Mucosa of descending colon (tissue), 3 donors: Measurements from ENCODE around the gene ADRA2A. TPM values are rescaled to one million over a fixed set of nuclear protein-coding genes. Genes with fewer than 3 reads are reported as not detected.

ENCODE experiments used
- ATAC-seq: fragments of 200-7000 bp; cut with Tn5 transposase; one replicate; pipeline ENCODE4 v1.9.1; 2020; ENCODE audit warnings: mild to moderate bottlenecking, moderate library complexity
- DNase-seq, 3 donors: peaks; one replicate each; pipeline ENCODE4 v3.0.0-alpha.2; 2020
- H3K36me3 ChIP-seq: fragments of 200-600 bp; one replicate; pipeline ENCODE4 v1.8.0; 2021; ENCODE audit warnings: low read depth, mild to moderate bottlenecking
- H3K4me1 ChIP-seq: fragments of 200-600 bp; one replicate; pipeline ENCODE4 v1.8.0; 2021; ENCODE audit warnings: low read depth, mild to moderate bottlenecking
- H3K4me3 ChIP-seq: fragments of 200-600 bp; one replicate; pipeline ENCODE4 v1.8.0; 2021; ENCODE audit warnings: mild to moderate bottlenecking
- H3K9me3 ChIP-seq: fragments of 200-600 bp; one replicate; pipeline ENCODE4 v1.8.0; 2021; ENCODE audit warnings: mild to moderate bottlenecking
- CTCF ChIP-seq: fragments of 200-600 bp; IDR thresholded peaks from one replicate; pipeline ENCODE4 v1.8.0; 2022; ENCODE audit warnings: antibody characterized with exemption, mild to moderate bottlenecking
- intact Hi-C, 2 donors: fragments of 100-400 bp; cut with DNase I in 1 of 2; cut with micrococcal nuclease in 1 of 2; formaldehyde crosslinking; loops; one replicate each; pipeline versions ENCODE4 v1.11.0 to v1.11.1; 2022; cut with DNase I, micrococcal nuclease
- total RNA-seq, 3 donors: library from RNA; stranded (reverse); fragmentation: NEBNext Ultra II Directional in 2 of 3; extraction: Animal tissue kit (Norgen Biotek cat#: 25700) in 2 of 3; gene quantifications; one replicate each; pipeline versions ENCODE4 v1.2.1 to v1.2.4, GENCODE V29; 2021 to 2023
- donor health status: DM: no; HTN: no; CAD: no; lungs with moderate emphysema.
- donor health status: DM: no; HTN: no; CAD: no.
- donor health status: DM: no; HTN: yes; CAD: no.

ADRA2A gene
- total RNA-seq, 3 donors from 2014 or later, result 10.9 to 16.2 (median 12.8) TPM

GRCh38 chr10:111116762-111117445 is 40.1 kb downstream of the ADRA2A start:
- no peak for TF ChIP-seq CTCF
- Histone ChIP-seq H3K9me3 (no peaks in the 10 kb centered on the region), H3K4me3 (no peak overlapping the region), H3K36me3 (no peaks in the 10 kb centered on the region), H3K4me1 (no peaks in the 10 kb centered on the region)
- ATAC-seq, result peak; percentile 91
- peak; percentile 23 to 77 (median 49) for DNase-seq
- intact Hi-C loops, result no loop called here

GRCh38 chr10:111117528-111118277 is 40.9 kb downstream of the ADRA2A start:
- H3K4me1 ChIP-seq, result no peaks in the 10 kb centered on the region
- no peak overlapping the region for H3K4me3 ChIP-seq
- TF ChIP-seq CTCF, result no peak
- no peaks in the 10 kb centered on the region for H3K9me3 ChIP-seq
- intact Hi-C loops, result no loop called here
- DNase-seq, result no peak
- ATAC-seq, result no peak
- no peaks in the 10 kb centered on the region for H3K36me3 ChIP-seq

- no peaks in the 10 kb centered on the region for H3K9me3 ChIP-seq
- intact Hi-C loops, result no loop called here
- H3K36me3 ChIP-seq, result no peaks in the 10 kb centered on the region
- H3K4me1 ChIP-seq, result no peaks in the 10 kb centered on the region
- H3K4me3 ChIP-seq, result no peak overlapping the region
- DNase-seq (no peak), ATAC-seq (no peak)
- no peak for TF ChIP-seq CTCF
Measured at GRCh38 chr10:111118758-111119157, 41.9 kb downstream of the ADRA2A start.

GRCh38 chr10:111119637-111120036 is 42.8 kb downstream of the ADRA2A start:
- intact Hi-C loops, result no loop called here
- no peak for ATAC-seq
- Histone ChIP-seq H3K4me3 (no peak overlapping the region), H3K36me3 (no peaks in the 10 kb centered on the region), H3K9me3 (no peaks in the 10 kb centered on the region), H3K4me1 (no peaks in the 10 kb centered on the region)
- no peak for TF ChIP-seq CTCF
- no peak for DNase-seq

- DNase-seq (no peak), ATAC-seq (no peak)
- intact Hi-C loops, result no loop called here
- TF ChIP-seq CTCF, result no peak
- no peak overlapping the region for H3K4me3 ChIP-seq
- H3K9me3 ChIP-seq, result no peaks in the 10 kb centered on the region
- no peaks in the 10 kb centered on the region for H3K36me3 ChIP-seq
- H3K4me1 ChIP-seq, result no peaks in the 10 kb centered on the region
Measured at GRCh38 chr10:111122127-111122526, 45.3 kb downstream of the ADRA2A start.
